ENCODE measurements around the gene SON.
A peak's percentile ranks its signal among the peaks of the same experiment; 100 is the strongest.
"Not testable (repeated sequence)": the region's sequence is repeated elsewhere in the genome, so short reads cannot be mapped to it uniquely, and the experiment has no call there.

Gene SON

GRCh38 chr21:33542640-33543504 lies at the start of gene SON:
SON (plus strand) TSS chr21:33543038; CDS start chr21:33543093, 55 bp downstream.
- DNase-seq (ENCODE audit: low read depth in 3 of 3): peak; percentile 90 to 99 (median 92)

GRCh38 chr21:33493756-33494155 lies 49.1 kb upstream of the SON start:
- DNase-seq (ENCODE audit: low read depth in 3 of 3): no peak

- DNase-seq (ENCODE audit: low read depth in 3 of 3): no peak
These were observed 47.1 kb upstream of the SON start for GRCh38 chr21:33495743-33496142.

GRCh38 chr21:33496345-33496744 lies 46.5 kb upstream of the SON start:
- no peak for DNase-seq (ENCODE audit: low read depth in 3 of 3)

- no peak for DNase-seq (ENCODE audit: low read depth in 3 of 3)
These were observed 37.0 kb upstream of the SON start for GRCh38 chr21:33505833-33506232.

- DNase-seq (ENCODE audit: low read depth in 3 of 3): not testable (repeated sequence)
These were observed 35.8 kb upstream of the SON start for GRCh38 chr21:33507003-33507402.

GRCh38 chr21:33510826-33511225 lies 32.0 kb upstream of the SON start:
- DNase-seq (ENCODE audit: low read depth in 3 of 3): no peak

GRCh38 chr21:33511639-33512038 lies 31.2 kb upstream of the SON start:
- DNase-seq (ENCODE audit: low read depth in 3 of 3): no peak

- no peak for DNase-seq (ENCODE audit: low read depth in 3 of 3)
These were observed 30.4 kb upstream of the SON start for GRCh38 chr21:33512481-33512880.

GRCh38 chr21:33514229-33514628 lies 28.6 kb upstream of the SON start:
- DNase-seq (ENCODE audit: low read depth in 3 of 3): no peak

GRCh38 chr21:33518899-33519298 lies 23.9 kb upstream of the SON start:
- no peak for DNase-seq (ENCODE audit: low read depth in 3 of 3)

- DNase-seq (ENCODE audit: low read depth in 3 of 3): no peak
These were observed 20.4 kb upstream of the SON start for GRCh38 chr21:33522297-33522952.

- DNase-seq (ENCODE audit: low read depth in 3 of 3): no peak
These were observed 19.9 kb upstream of the SON start for GRCh38 chr21:33522953-33523349.

GRCh38 chr21:33531007-33531406 lies 11.8 kb upstream of the SON start:
- no peak for DNase-seq (ENCODE audit: low read depth in 3 of 3)

GRCh38 chr21:33537212-33537611 lies 5.6 kb upstream of the SON start:
- no peak for DNase-seq (ENCODE audit: low read depth in 3 of 3)

- no peak for DNase-seq (ENCODE audit: low read depth in 3 of 3)
These were observed 3.2 kb upstream of the SON start for GRCh38 chr21:33539616-33540015.

- DNase-seq (ENCODE audit: low read depth in 3 of 3): no peak
These were observed 2.1 kb upstream of the SON start for GRCh38 chr21:33540711-33541104.

- peak in 1 of 3 donors; percentile 14 for DNase-seq (ENCODE audit: low read depth in 3 of 3)
These were observed 1.6 kb upstream of the SON start for GRCh38 chr21:33541105-33541711.

GRCh38 chr21:33541756-33542639 lies 840 bp upstream of the SON start, which contains the start of gene GART:
GART (minus strand) TSS chr21:33542117; CDS start chr21:33539315, 2,802 bp downstream.
- DNase-seq (ENCODE audit: low read depth in 3 of 3): peak; percentile 74 to 82 (median 75)

- DNase-seq (ENCODE audit: low read depth in 3 of 3): peak; percentile 59 to 73 (median 64)
These were observed 779 bp downstream of the SON start for GRCh38 chr21:33543505-33544129.

All from stimulated activated CD4-positive, alpha-beta T cell treated with anti-CD3 and anti-CD28 coated beads, TNF-alpha, amount 100 ng/mL, for 48 hours (primary cell).